MM.1S (cell line): ENCODE data around the gene CTNNA3.

Experiments used
- CTCF ChIP-seq: fragments of 300-600 bp; sonication (generic); IDR thresholded peaks from 2 replicates; pipeline ENCODE4 v1.5.1; 2016; ENCODE audit warnings: antibody characterized with exemption, low read length, mixed read lengths
- EZH2 ChIP-seq: fragments of 300-600 bp; sonication (generic); optimal IDR thresholded peaks from 2 replicates; pipeline ENCODE3; 2017; ENCODE audit warnings: low read depth, mild to moderate bottlenecking, antibody characterized with exemption, low read length, mixed read lengths
- EZH2phosphoT487 ChIP-seq: fragments of 300-600 bp; sonication (generic); IDR thresholded peaks from 2 replicates; pipeline ENCODE4 v1.6.1; 2018; ENCODE audit warnings: antibody characterized with exemption, low read length

GRCh38 chr10:67011480-67011879 is 684.5 kb downstream of the CTNNA3 start:
- TF ChIP-seq CTCF: no peak
- TF ChIP-seq EZH2: no peak
- TF ChIP-seq EZH2phosphoT487: no peak
